PC-3 (cell line): ENCODE measurements around the gene SIL1. TPM values are rescaled to one million over a fixed set of nuclear protein-coding genes. Genes with fewer than 3 reads are reported as not detected.

Source experiments
- ATAC-seq: fragments of 200-7000 bp; cut with Tn5 transposase; 2 replicates; pipeline ENCODE4 v1.9.1; 2020; ENCODE audit warnings: mild to moderate bottlenecking, moderate library complexity
- BruUV-seq: library from RNA; stranded (reverse); fragments of 400-500 nt; replicated peaks from 2 replicates; lab custom pipeline; 2021; lab: Mats Ljungman, UMichigan
- CTCF ChIA-PET: fragments of 300-600 bp; sonication (Branson Sonifier 250); formaldehyde crosslinking; loops from one replicate; lab custom pipeline; 2022; ENCODE audit warnings: antibody characterized with exemption; lab: Charles Lee
- POLR2A ChIA-PET: fragments of 300-600 bp; sonication (Branson Sonifier 250); formaldehyde crosslinking; loops from one replicate; lab custom pipeline; 2022; ENCODE audit warnings: antibody characterized with exemption; ENCODE audit not compliant: unreplicated experiment; lab: Charles Lee
- DNase-seq: peaks from one replicate; pipeline ENCODE4 v3.0.0-alpha.2; 2015
- H2AFZ ChIP-seq: fragments of 300-600 bp; sonication (generic); 2 replicates; pipeline ENCODE4 v1.6.0; 2016; ENCODE audit warnings: antibody characterized with exemption, low read length
- H3F3A ChIP-seq: fragments of 300-600 bp; sonication (generic); one replicate; pipeline ENCODE4 v1.6.0; 2017; ENCODE audit warnings: antibody characterized with exemption, low read length, control low read depth, mild to moderate bottlenecking; ENCODE audit not compliant: unreplicated experiment
- H3K27ac ChIP-seq: fragments of 300-600 bp; sonication (generic); 2 replicates; pipeline ENCODE4 v1.5.1; 2016; ENCODE audit warnings: mild to moderate bottlenecking, low read length
- H3K27me3 ChIP-seq: fragments of 300-600 bp; sonication (generic); 2 replicates; pipeline ENCODE4 v1.6.1; 2016; ENCODE audit warnings: low read length, mixed read lengths
- H3K36me3 ChIP-seq: fragments of 300-600 bp; sonication (generic); 2 replicates; pipeline ENCODE4 v1.6.1; 2016; ENCODE audit warnings: low read depth, mixed run types, low read length, mixed read lengths
- H3K4me1 ChIP-seq: fragments of 300-600 bp; sonication (generic); 2 replicates; pipeline ENCODE4 v1.5.1; 2016; ENCODE audit warnings: low read length; ENCODE audit not compliant: insufficient read depth
- H3K4me2 ChIP-seq: fragments of 300-600 bp; sonication (generic); 2 replicates; pipeline ENCODE4 v1.6.0; 2016; ENCODE audit warnings: low read length
- H3K4me3 ChIP-seq: fragments of 300-600 bp; sonication (generic); 2 replicates; pipeline ENCODE4 v1.5.1; 2016; ENCODE audit warnings: mild to moderate bottlenecking, low read length, mixed read lengths
- H3K79me2 ChIP-seq: fragments of 300-600 bp; sonication (generic); 2 replicates; pipeline ENCODE4 v1.6.1; 2017; ENCODE audit warnings: low read length, mixed read lengths
- H3K9ac ChIP-seq: fragments of 300-600 bp; sonication (generic); 2 replicates; pipeline ENCODE4 v1.6.0; 2016; ENCODE audit warnings: mild to moderate bottlenecking, low read length
- H3K9me2 ChIP-seq: fragments of 300-600 bp; sonication (generic); replicated peaks from 2 replicates; pipeline ENCODE4 v1.6.1; 2016; ENCODE audit warnings: mixed run types, low read length, mixed read lengths
- H3K9me3 ChIP-seq: fragments of 300-600 bp; sonication (generic); 2 replicates; pipeline ENCODE4 v1.6.1; 2016; ENCODE audit warnings: low read length, mixed read lengths
- H4K20me1 ChIP-seq: fragments of 300-600 bp; sonication (generic); 2 replicates; pipeline ENCODE4 v1.6.1; 2016; ENCODE audit warnings: low read length, mixed read lengths
- CTCF ChIP-seq: fragments of 300-600 bp; sonication (generic); conservative IDR thresholded peaks from 2 replicates; pipeline ENCODE4 v1.5.1; 2017; ENCODE audit warnings: antibody characterized with exemption, low read depth, mild to moderate bottlenecking, low read length
- EZH2 ChIP-seq: fragments of 300-600 bp; sonication (generic); IDR thresholded peaks from one replicate; pipeline ENCODE4 v1.6.1; 2017; ENCODE audit warnings: antibody characterized with exemption, mild to moderate bottlenecking, low read length; ENCODE audit not compliant: unreplicated experiment
- EZH2phosphoT487 ChIP-seq: fragments of 300-600 bp; sonication (generic); IDR thresholded peaks from 2 replicates; pipeline ENCODE4 v1.6.1; 2018; ENCODE audit warnings: mild to moderate bottlenecking, antibody characterized with exemption, low read length, borderline replicate concordance
- intact Hi-C: fragments of 100-400 bp; cut with micrococcal nuclease; formaldehyde crosslinking; loops from 2 replicates; pipeline ENCODE4 v1.9.0; 2023
- total RNA-seq: library from RNA; depleted of rRNA; stranded (reverse); fragments of >200 nt; gene quantifications from 2 replicates; pipeline ENCODE4 v1.2.3, GENCODE V29; 2014

Gene SIL1
- total RNA-seq, 1 experiment from 2014 or later, result 7.9 TPM

DNA sequence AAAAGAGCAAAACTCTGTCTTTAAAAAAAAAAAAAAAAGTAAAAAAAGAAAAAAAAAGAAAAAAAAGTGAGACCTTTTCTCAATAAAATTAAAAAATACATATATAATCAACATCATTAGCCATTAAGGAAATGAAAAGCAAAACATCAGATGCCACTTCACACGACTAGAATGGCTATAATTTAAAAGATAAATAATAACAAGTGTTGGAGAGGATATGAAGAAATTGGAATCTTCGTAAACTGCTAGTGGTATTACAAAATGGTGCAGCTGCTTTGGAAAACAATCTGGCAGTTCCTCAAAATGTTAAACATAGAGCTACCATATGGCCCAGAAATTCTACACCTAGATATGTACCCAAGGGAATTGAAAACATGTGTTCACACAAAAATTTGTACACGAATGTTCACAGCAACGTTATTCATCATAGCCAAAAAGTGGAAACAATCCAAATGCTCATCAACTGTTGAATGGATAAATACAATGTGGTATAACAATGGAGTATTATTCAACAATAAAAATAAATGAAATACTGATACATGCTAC, 45.3 kb upstream of the SIL1 start:
- BruUV-seq, result no TSS peak
- H3K9me3 ChIP-seq, result no peaks in the 10 kb centered on the region
- no peak overlapping the region for H3K27ac ChIP-seq
- no peaks in the 10 kb centered on the region for H3K79me2 ChIP-seq
- H3K4me3 ChIP-seq, result no peak overlapping the region
- H3K36me3 ChIP-seq, result no peaks in the 10 kb centered on the region
- DNase-seq (no peak), ATAC-seq (no peak)
- CTCF ChIA-PET, result interaction anchor here (0.7 kb wide), 1 partner anchor 891 kb away, joined by 8 read pairs; the partner anchor contains the start of gene KDM3B
- POLR2A ChIA-PET, result no interaction called here
- no peak overlapping the region for H2AFZ ChIP-seq
- no peak for TF ChIP-seq EZH2phosphoT487
- no peak for TF ChIP-seq EZH2
- TF ChIP-seq CTCF, result no peak
- no peaks in the 10 kb centered on the region; the same call in 1 of the 2 replicates for H3K27me3 ChIP-seq
- intact Hi-C loops, result no loop called here
- no peaks in the 10 kb centered on the region for H4K20me1 ChIP-seq
- no peaks in the 10 kb centered on the region for H3K9me2 ChIP-seq
- no peak overlapping the region for H3K9ac ChIP-seq
- H3F3A ChIP-seq, result no peaks in the 10 kb centered on the region
- peaks cover 8% of the 10 kb centered on the region; the same call in 1 of the 2 replicates for H3K4me1 ChIP-seq
- no peak overlapping the region for H3K4me2 ChIP-seq

- no peaks in the 10 kb centered on the region for H4K20me1 ChIP-seq
- H3K4me1 ChIP-seq, result 0 out of 2 replicates have a peak, but pooled peaks cover 3% of the 10 kb centered on the region
- ChIA-PET CTCF (no interaction called here), POLR2A (no interaction called here)
- no peak overlapping the region for H3K4me3 ChIP-seq
- H3K27ac ChIP-seq, result no peak overlapping the region
- ATAC-seq, result no peak
- H3K36me3 ChIP-seq, result no peaks in the 10 kb centered on the region
- H2AFZ ChIP-seq, result no peak overlapping the region
- no peak overlapping the region for H3K9ac ChIP-seq
- H3F3A ChIP-seq, result no peaks in the 10 kb centered on the region
- no TSS peak for BruUV-seq
- intact Hi-C loops, result no loop called here
- TF ChIP-seq CTCF, result no peak
- TF ChIP-seq EZH2, result no peak
- no peak for TF ChIP-seq EZH2phosphoT487
- H3K79me2 ChIP-seq, result no peaks in the 10 kb centered on the region
- no peaks in the 10 kb centered on the region for H3K9me3 ChIP-seq
- H3K27me3 ChIP-seq, result no peaks in the 10 kb centered on the region; the same call in 1 of the 2 replicates
- no peak for DNase-seq
- no peak overlapping the region for H3K4me2 ChIP-seq
- no peaks in the 10 kb centered on the region for H3K9me2 ChIP-seq
These were observed 43.0 kb upstream of the SIL1 start for GRCh38 chr5:139241139-139241538.

DNA sequence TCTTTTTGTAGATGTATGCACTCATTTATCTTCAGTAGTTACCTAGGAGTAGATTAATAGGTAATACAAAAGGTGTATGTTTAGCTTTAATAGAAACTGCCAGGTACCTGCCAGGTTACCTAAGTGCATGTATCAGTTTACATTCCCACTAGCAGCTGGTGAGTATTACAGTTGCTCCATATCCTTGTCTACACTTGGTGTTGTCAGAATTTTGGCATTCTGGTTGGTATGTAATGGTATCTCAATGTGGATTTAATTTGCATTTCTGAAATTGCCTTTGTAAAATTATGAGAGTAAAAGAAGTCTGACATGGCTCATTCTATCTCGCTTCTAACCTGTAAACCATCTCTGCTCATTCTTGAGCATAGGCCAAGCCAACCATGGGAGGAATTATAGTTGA, 38.3 kb upstream of the SIL1 start:
- H3F3A ChIP-seq, result no peaks in the 10 kb centered on the region
- TF ChIP-seq EZH2phosphoT487, result no peak
- TF ChIP-seq CTCF, result no peak
- TF ChIP-seq EZH2, result no peak
- no peak overlapping the region for H3K4me3 ChIP-seq
- H3K27ac ChIP-seq, result no peak overlapping the region
- DNase-seq, result no peak
- H3K9me3 ChIP-seq, result no peaks in the 10 kb centered on the region
- H3K79me2 ChIP-seq, result no peaks in the 10 kb centered on the region
- CTCF ChIA-PET, result interaction anchor here (0.5 kb wide), 1 partner anchor 805 kb away, joined by 5 read pairs; no protein-coding TSS in a partner anchor
- no peaks in the 10 kb centered on the region; the same call in 1 of the 2 replicates for H3K27me3 ChIP-seq
- H3K9me2 ChIP-seq, result no peaks in the 10 kb centered on the region
- ATAC-seq, result no peak
- H2AFZ ChIP-seq, result no peak overlapping the region
- no peaks in the 10 kb centered on the region for H3K36me3 ChIP-seq
- H3K4me1 ChIP-seq, result no peaks in the 10 kb centered on the region
- POLR2A ChIA-PET, result no interaction called here
- H3K9ac ChIP-seq, result no peak overlapping the region
- H3K4me2 ChIP-seq, result no peak overlapping the region
- no TSS peak for BruUV-seq
- intact Hi-C loops, result no loop called here
- H4K20me1 ChIP-seq, result no peaks in the 10 kb centered on the region
